IMR-90 (cell line): ENCODE data around the gene PPP6R3. TPM values are rescaled to one million over a fixed set of nuclear protein-coding genes. Genes with fewer than 3 reads are reported as not detected.

ENCODE experiments used
- ATAC-seq: fragments of 200-7000 bp; cut with Tn5 transposase; 2 replicates; pipeline ENCODE4 v1.9.1; 2020; ENCODE audit warnings: low read depth, mild to moderate bottlenecking, moderate library complexity
- BruUV-seq: library from RNA; stranded (reverse); fragments of 400-500 nt; replicated peaks from 2 replicates; lab custom pipeline; 2021; lab: Mats Ljungman, UMichigan
- CTCF ChIA-PET: fragments of 300-600 bp; formaldehyde crosslinking; extraction: SDS; loops from one replicate; lab custom pipeline; 2021; ENCODE audit warnings: antibody characterized with exemption; lab: Yijun Ruan, JAX
- POLR2A ChIA-PET: fragments of 300-600 bp; sonication (Branson Sonifier 250); formaldehyde crosslinking; loops from one replicate; lab custom pipeline; 2022; ENCODE audit warnings: antibody characterized with exemption; ENCODE audit not compliant: unreplicated experiment; lab: Charles Lee
- DNase-seq: peaks from one replicate; pipeline ENCODE4 v3.0.0; 2013
- H2AFZ ChIP-seq: replicated peaks from 2 replicates; pipeline ENCODE3; 2013; ENCODE audit warnings: low read length, mild to moderate bottlenecking; ENCODE audit not compliant: poor library complexity
- H2AK5ac ChIP-seq: 2 replicates; pipeline ENCODE4 v1.6.1; 2013; ENCODE audit warnings: low read depth, low read length, inconsistent platforms
- H2AK9ac ChIP-seq: replicated peaks from 2 replicates; pipeline ENCODE3; 2013; ENCODE audit warnings: mild to moderate bottlenecking, low read depth, low read length, moderate library complexity; ENCODE audit not compliant: poor library complexity
- H2BK120ac ChIP-seq: 2 replicates; pipeline ENCODE4 v1.6.1; 2013; ENCODE audit warnings: low read depth, low read length, inconsistent platforms
- H2BK15ac ChIP-seq: 3 replicates; pipeline ENCODE4 v1.6.1; 2013; ENCODE audit warnings: low read depth, low read length, inconsistent platforms
- H2BK20ac ChIP-seq: 2 replicates; pipeline ENCODE4 v1.6.1; 2013; ENCODE audit warnings: low read depth, mild to moderate bottlenecking, inconsistent platforms, low read length, moderate library complexity
- H2BK5ac ChIP-seq: 2 replicates; pipeline ENCODE4 v1.6.1; 2013; ENCODE audit warnings: mild to moderate bottlenecking, low read depth, low read length, inconsistent platforms; ENCODE audit not compliant: poor library complexity, severe bottlenecking
- H3K14ac ChIP-seq: replicated peaks from 2 replicates; pipeline ENCODE4 v1.6.1; 2013; ENCODE audit warnings: low read depth, low read length, inconsistent platforms
- H3K18ac ChIP-seq: 2 replicates; pipeline ENCODE4 v1.6.1; 2013; ENCODE audit warnings: low read depth, low read length, control low read depth
- H3K23ac ChIP-seq: 2 replicates; pipeline ENCODE4 v1.6.1; 2013; ENCODE audit warnings: low read depth, low read length, inconsistent platforms
- H3K27ac ChIP-seq: 2 replicates; pipeline ENCODE4 v1.5.1; 2013; ENCODE audit warnings: mild to moderate bottlenecking, control low read depth, low read length; ENCODE audit not compliant: insufficient read depth
- H3K27me3 ChIP-seq: 2 replicates; pipeline ENCODE4 v1.6.1; 2013; ENCODE audit warnings: low read length; ENCODE audit not compliant: control insufficient read depth, insufficient read depth
- H3K36me3 ChIP-seq: 2 replicates; pipeline ENCODE4 v1.6.1; 2013; ENCODE audit warnings: low read length, mixed read lengths; ENCODE audit not compliant: control insufficient read depth, insufficient read depth
- H3K4ac ChIP-seq: 2 replicates; pipeline ENCODE4 v1.6.1; 2013; ENCODE audit warnings: low read depth, low read length, inconsistent platforms
- H3K4me1 ChIP-seq: 2 replicates; pipeline ENCODE4 v1.6.1; 2013; ENCODE audit warnings: low read length, mixed read lengths; ENCODE audit not compliant: control insufficient read depth, insufficient read depth
- H3K4me2 ChIP-seq: 2 replicates; pipeline ENCODE4 v1.6.1; 2013; ENCODE audit warnings: low read depth, mild to moderate bottlenecking, control low read depth, low read length, moderate library complexity
- H3K4me3 ChIP-seq: 2 replicates; pipeline ENCODE4 v1.5.1; 2013; ENCODE audit warnings: low read depth, mild to moderate bottlenecking, control low read depth, low read length, moderate library complexity; ENCODE audit not compliant: insufficient read depth
- H3K56ac ChIP-seq: 2 replicates; pipeline ENCODE4 v1.6.1; 2013; ENCODE audit warnings: low read length, inconsistent platforms; ENCODE audit not compliant: insufficient read depth; ENCODE audit errors: extremely low read depth
- H3K79me1 ChIP-seq, 2 experiments: 2 replicates each; pipeline ENCODE4 v1.6.1; 2013; ENCODE audit warnings: low read length in 2 of 2, inconsistent platforms in 1 of 2, low read depth in 1 of 2
- H3K9ac ChIP-seq: 2 replicates; pipeline ENCODE4 v1.6.1; 2013; ENCODE audit warnings: low read depth, low read length, control low read depth
- H3K9me1 ChIP-seq: 2 replicates; pipeline ENCODE4 v1.6.1; 2013; ENCODE audit warnings: low read length, inconsistent platforms; ENCODE audit not compliant: insufficient read depth
- H3K9me3 ChIP-seq: 2 replicates; pipeline ENCODE4 v1.6.1; 2013; ENCODE audit warnings: low read length; ENCODE audit not compliant: control insufficient read depth, insufficient read depth
- H4K20me1 ChIP-seq: 2 replicates; pipeline ENCODE4 v1.6.1; 2013; ENCODE audit warnings: low read length, inconsistent platforms; ENCODE audit not compliant: insufficient read depth
- H4K5ac ChIP-seq: 2 replicates; pipeline ENCODE4 v1.6.1; 2013; ENCODE audit warnings: mild to moderate bottlenecking, low read depth, low read length, control low read depth
- H4K8ac ChIP-seq, 2 experiments: 2 replicates each; pipeline ENCODE4 v1.6.1; 2013; ENCODE audit warnings: low read depth in 2 of 2, low read length in 2 of 2, control low read depth in 1 of 2, inconsistent platforms in 1 of 2
- H4K91ac ChIP-seq: 2 replicates; pipeline ENCODE4 v1.6.1; 2013; ENCODE audit warnings: low read depth, low read length, inconsistent platforms; ENCODE audit not compliant: insufficient read depth
- BHLHE40 ChIP-seq: fragments of 150-350 bp; IDR thresholded peaks from 2 replicates; pipeline ENCODE4 v1.6.1; 2016; ENCODE audit warnings: mild to moderate bottlenecking, low read depth, low read length
- CEBPB ChIP-seq: IDR thresholded peaks from 2 replicates; pipeline ENCODE4 v1.6.1; 2012; ENCODE audit warnings: low read depth, low read length, improper control_type of control experiment
- CHD1 ChIP-seq: IDR thresholded peaks from 2 replicates; pipeline ENCODE4 v1.6.1; 2012; ENCODE audit warnings: low read depth, low read length, improper control_type of control experiment
- CTCF ChIP-seq: conservative IDR thresholded peaks from 2 replicates; pipeline ENCODE4 v1.5.1; 2012; ENCODE audit warnings: mild to moderate bottlenecking, low read depth, low read length, improper control_type of control experiment
- ELK1 ChIP-seq: fragments of 150-350 bp; IDR thresholded peaks from 2 replicates; pipeline ENCODE4 v1.6.1; 2016; ENCODE audit warnings: low read depth, mild to moderate bottlenecking, low read length, moderate library complexity, borderline replicate concordance
- FOS ChIP-seq: fragments of 150-350 bp; IDR thresholded peaks from 2 replicates; pipeline ENCODE4 v1.6.1; 2016; ENCODE audit warnings: low read depth, low read length
- MAFK ChIP-seq: IDR thresholded peaks from 2 replicates; pipeline ENCODE4 v1.6.1; 2012; ENCODE audit warnings: low read depth, low read length, improper control_type of control experiment
- MAZ ChIP-seq: IDR thresholded peaks from 2 replicates; pipeline ENCODE4 v1.6.1; 2012; ENCODE audit warnings: low read depth, mild to moderate bottlenecking, low read length, improper control_type of control experiment, moderate library complexity, borderline replicate concordance
- MXI1 ChIP-seq: IDR thresholded peaks from 2 replicates; pipeline ENCODE4 v1.6.1; 2012; ENCODE audit warnings: low read depth, mild to moderate bottlenecking, low read length, moderate library complexity, borderline replicate concordance
- POLR2A ChIP-seq: IDR thresholded peaks from 2 replicates; pipeline ENCODE4 v1.6.1; 2012; ENCODE audit warnings: mild to moderate bottlenecking, low read depth, low read length
- RAD21 ChIP-seq: IDR thresholded peaks from 2 replicates; pipeline ENCODE4 v1.6.1; 2012; ENCODE audit warnings: low read length, improper control_type of control experiment
- RCOR1 ChIP-seq: IDR thresholded peaks from 2 replicates; pipeline ENCODE4 v1.6.1; 2012; ENCODE audit warnings: mild to moderate bottlenecking, low read length, improper control_type of control experiment; ENCODE audit not compliant: insufficient replicate concordance
- RFX5 ChIP-seq: IDR thresholded peaks from 2 replicates; pipeline ENCODE4 v1.8.0; 2012; ENCODE audit warnings: low read depth, mild to moderate bottlenecking, low read length, moderate library complexity
- SMC3 ChIP-seq: fragments of 150-350 bp; IDR thresholded peaks from 2 replicates; pipeline ENCODE4 v1.6.1; 2016; ENCODE audit warnings: low read depth, mild to moderate bottlenecking, antibody characterized with exemption, low read length, moderate library complexity
- USF2 ChIP-seq: fragments of 150-350 bp; IDR thresholded peaks from 2 replicates; pipeline ENCODE4 v1.6.1; 2017; ENCODE audit warnings: mild to moderate bottlenecking, antibody characterized with exemption, low read length, low read depth
- WGBS, 2 experiments: methylation state at CpG; one replicate each; pipeline versions ENCODE4 v1.1.5 to v1.1.7; 2013; ENCODE audit warnings: missing lambda C conversion rate in 2 of 2; ENCODE audit not compliant: insufficient read length in 1 of 2; ENCODE audit errors: extremely low coverage in 2 of 2; 5-methylcytosine and 5-hydroxymethylcytosine counted together
- dilution Hi-C: fragments of 300-500 bp; cut with HindIII; formaldehyde crosslinking; loops from one replicate; pipeline ENCODE4 v1.14.3; 2018; ENCODE audit warnings: low sequenced_read_pairs; ENCODE audit not compliant: unreplicated experiment
- in situ Hi-C: fragments of 300-500 bp; cut with MboI; formaldehyde crosslinking; loops from 3 replicates; pipeline ENCODE4 v1.14.3; 2019; ENCODE audit warnings: low sequenced_read_pairs, inconsistent platforms, mixed read lengths
- intact Hi-C: fragments of 100-400 bp; cut with micrococcal nuclease; formaldehyde crosslinking; loops from 2 replicates; pipeline ENCODE4 v1.10.0; 2022
- polyA plus RNA-seq, 3 experiments: library from polyadenylated mRNA; depleted of rRNA; stranded (reverse); fragments of >200 nt; gene quantifications; 2 replicates each; pipeline ENCODE4 v1.2.3, GENCODE V29; 2012; ENCODE audit warnings: low replicate concordance in 1 of 3
- total RNA-seq: library from RNA; depleted of rRNA; stranded (reverse); fragments of >200 nt; gene quantifications from 2 replicates; pipeline ENCODE4 v1.2.3, GENCODE V29; 2012

The PPP6R3 gene
- total and polyA plus RNA-seq, 2 of the 4 experiments (the other 2 are of a cell fraction) = 29.0 to 123 TPM

- Histone ChIP-seq H3K4me3 (no peak overlapping the region), H2AFZ (no peak overlapping the region), H4K91ac (no peak overlapping the region), H2BK15ac (no peak overlapping the region), H4K5ac (no peak overlapping the region), H3K27me3 (no peaks in the 10 kb centered on the region), H2BK120ac (no peak overlapping the region), H3K23ac (no peak overlapping the region), H3K14ac (no peak overlapping the region), H2BK5ac (no peak overlapping the region), H3K18ac (no peak overlapping the region), H2AK5ac (no peak overlapping the region), H3K36me3 (no peaks in the 10 kb centered on the region), H3K9ac (no peak overlapping the region), H4K8ac (no peak overlapping the region), H2AK9ac (no peak overlapping the region), H3K56ac (0 out of 2 replicates have a peak overlapping the region, but pooled peaks have one; percentile 1), H3K27ac (no peak overlapping the region), H3K4me2 (no peak overlapping the region), H3K9me1 (peaks cover 28% of the 10 kb centered on the region), H3K4me1 (peaks cover 11% of the 10 kb centered on the region), H3K79me1 (peaks cover 17 to 78% of the 10 kb centered on the region in 2 experiments), H2BK20ac (no peak overlapping the region), H4K20me1 (peaks cover 95% of the 10 kb centered on the region), H3K9me3 (no peaks in the 10 kb centered on the region), H3K4ac (no peak overlapping the region)
- no peak for ATAC-seq
- POLR2A ChIA-PET = no interaction called here
- intact Hi-C loops = no loop called here
- no peak for TF ChIP-seq SMC3
- TF ChIP-seq CTCF = no peak
- no peak for TF ChIP-seq POLR2A
- TF ChIP-seq BHLHE40 = no peak
- TF ChIP-seq MAFK = no peak
- TF ChIP-seq RAD21 = no peak
- no peak for TF ChIP-seq RCOR1
- no peak for TF ChIP-seq CHD1
- TF ChIP-seq MXI1 = no peak
- TF ChIP-seq MAZ = no peak
- no peak for TF ChIP-seq CEBPB
- TF ChIP-seq ELK1 = no peak
- no peak for TF ChIP-seq RFX5
- TF ChIP-seq FOS = no peak
- no peak for TF ChIP-seq USF2
- no peak for DNase-seq
- dilution Hi-C loops = no loop called here
- in situ Hi-C loops = no loop called here
- WGBS, 2 experiments = no CpG with 5 or more reads among the region's 2 CpGs
- CTCF ChIA-PET = no interaction called here
- no TSS peak for BruUV-seq
These were observed 37.8 kb downstream of the PPP6R3 start for GRCh38 chr11:68498321-68498720.
